ENCODE measurements around the gene TSPAN2. TPM values are rescaled to one million over a fixed set of nuclear protein-coding genes. Genes with fewer than 3 reads are reported as not detected.
"Not testable (repeated sequence)": the region's sequence is repeated elsewhere in the genome, so short reads cannot be mapped to it uniquely, and the experiment has no call there.

Gene TSPAN2
- total RNA-seq, 1 donor from 2014 or later: 0.21 TPM

- Mint-ChIP-seq H3K4me3 (no peak overlapping the region), H3K4me1 (no peaks in the 10 kb centered on the region), H3K27me3 (peaks cover 10% of the 10 kb centered on the region), H3K36me3 (ENCODE audit: low read depth) (no peaks in the 10 kb centered on the region), H3K9me3 (no peaks in the 10 kb centered on the region), H3K27ac (no peak overlapping the region)
- no peak for DNase-seq
- intact Hi-C loops (cut with micrococcal nuclease): no loop called here
Measured at GRCh38 chr1:115023593-115023992, 65.7 kb downstream of the TSPAN2 start.

GRCh38 chr1:115021145-115021544 lies 68.2 kb downstream of the TSPAN2 start:
- Mint-ChIP-seq H3K4me1 (no peaks in the 10 kb centered on the region), H3K27me3 (peaks cover 13% of the 10 kb centered on the region), H3K36me3 (ENCODE audit: low read depth) (no peaks in the 10 kb centered on the region), H3K27ac (no peak overlapping the region), H3K9me3 (no peaks in the 10 kb centered on the region), H3K4me3 (no peak overlapping the region)
- intact Hi-C loops (cut with micrococcal nuclease): no loop called here
- DNase-seq: no peak

DNA sequence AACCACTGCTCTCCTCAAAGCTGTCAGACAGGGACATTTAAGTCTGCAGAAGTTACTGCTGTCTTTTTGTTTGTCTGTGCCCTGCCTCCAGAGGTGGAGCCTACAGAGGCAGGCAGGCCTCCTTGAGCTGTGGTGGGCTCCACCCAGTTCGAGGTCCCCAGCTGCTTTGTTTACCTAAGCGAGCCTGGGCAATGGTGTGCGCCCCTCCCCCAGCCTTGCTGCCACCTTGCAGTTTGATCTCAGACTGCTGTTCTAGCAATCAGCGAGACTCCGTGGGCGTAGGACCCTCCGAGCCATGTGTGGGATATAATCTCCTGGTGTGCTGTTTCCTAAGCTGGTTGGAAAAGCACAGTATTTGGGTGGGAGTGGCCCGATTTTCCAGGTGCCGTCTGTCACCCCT lies 69.8 kb downstream of the TSPAN2 start:
- H3K4me1 Mint-ChIP-seq; H3K4me3 Mint-ChIP-seq; intact Hi-C loops (cut with micrococcal nuclease); H3K27ac Mint-ChIP-seq; H3K9me3 Mint-ChIP-seq; H3K36me3 Mint-ChIP-seq (ENCODE audit: low read depth); DNase-seq: not testable (repeated sequence)
- peaks cover 13% of the 10 kb centered on the region for H3K27me3 Mint-ChIP-seq

- no peaks in the 10 kb centered on the region for H3K36me3 Mint-ChIP-seq (ENCODE audit: low read depth)
- H3K4me3 Mint-ChIP-seq: no peak overlapping the region
- H3K4me1 Mint-ChIP-seq: no peaks in the 10 kb centered on the region
- H3K27ac Mint-ChIP-seq: no peak overlapping the region
- DNase-seq: no peak
- no peaks in the 10 kb centered on the region for H3K9me3 Mint-ChIP-seq
- H3K27me3 Mint-ChIP-seq: peaks cover 4% of the 10 kb centered on the region
- intact Hi-C loops (cut with micrococcal nuclease): no loop called here
Measured at GRCh38 chr1:115013792-115014191, 75.5 kb downstream of the TSPAN2 start.

GRCh38 chr1:115012434-115012833 lies 76.9 kb downstream of the TSPAN2 start:
- Mint-ChIP-seq H3K9me3 (no peaks in the 10 kb centered on the region), H3K36me3 (ENCODE audit: low read depth) (no peaks in the 10 kb centered on the region), H3K27me3 (no peaks in the 10 kb centered on the region), H3K4me1 (no peaks in the 10 kb centered on the region), H3K4me3 (no peak overlapping the region), H3K27ac (no peak overlapping the region)
- intact Hi-C loops (cut with micrococcal nuclease): no loop called here
- DNase-seq: no peak

DNA sequence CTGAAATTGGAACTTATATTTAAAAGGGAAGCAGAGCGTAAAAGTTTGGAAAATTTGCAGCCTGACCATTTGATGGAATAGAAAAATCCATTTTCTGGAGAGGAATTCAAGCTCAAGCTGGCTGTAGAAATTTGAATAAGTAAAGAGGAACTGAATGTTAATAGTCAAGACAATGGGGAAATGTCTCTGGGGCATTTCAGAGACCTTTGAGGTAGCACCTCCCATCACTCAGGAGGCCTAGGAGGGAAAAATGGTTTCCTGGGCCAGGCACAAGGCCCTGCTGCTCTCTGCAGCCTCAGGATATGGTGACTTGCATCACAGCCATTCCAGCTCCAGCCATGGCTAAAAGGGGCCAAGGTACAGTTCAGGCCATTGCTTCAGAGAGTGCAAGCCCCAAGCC lies 77.3 kb downstream of the TSPAN2 start:
- no peak overlapping the region for H3K27ac Mint-ChIP-seq
- H3K4me1 Mint-ChIP-seq: no peaks in the 10 kb centered on the region
- H3K36me3 Mint-ChIP-seq (ENCODE audit: low read depth): no peaks in the 10 kb centered on the region
- H3K9me3 Mint-ChIP-seq: no peaks in the 10 kb centered on the region
- no peak overlapping the region for H3K4me3 Mint-ChIP-seq
- intact Hi-C loops (cut with micrococcal nuclease): no loop called here
- no peaks in the 10 kb centered on the region for H3K27me3 Mint-ChIP-seq
- no peak for DNase-seq

DNA sequence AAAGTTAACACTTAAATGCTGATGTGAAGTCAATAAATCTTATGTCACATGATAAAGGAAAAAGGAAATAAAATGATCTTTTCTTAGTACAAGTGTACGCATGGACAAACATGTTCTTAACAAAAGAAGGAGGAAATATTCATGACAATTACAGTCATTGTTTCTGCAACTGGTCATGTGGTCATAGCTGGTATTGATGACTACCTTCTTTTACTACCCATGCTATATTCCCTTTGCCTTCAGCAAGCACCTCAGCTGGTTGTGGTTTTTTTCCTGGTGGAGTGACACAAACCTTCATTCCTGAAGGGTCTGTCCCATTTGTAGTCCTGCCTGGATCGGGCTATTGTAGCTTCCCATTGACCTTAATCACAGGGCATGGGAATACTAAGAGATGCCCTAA lies 83.1 kb downstream of the TSPAN2 start:
- Mint-ChIP-seq H3K4me1 (no peaks in the 10 kb centered on the region), H3K27ac (no peak overlapping the region), H3K4me3 (no peak overlapping the region), H3K9me3 (no peaks in the 10 kb centered on the region), H3K27me3 (peaks cover 9% of the 10 kb centered on the region), H3K36me3 (ENCODE audit: low read depth) (no peaks in the 10 kb centered on the region)
- intact Hi-C loops (cut with micrococcal nuclease): no loop called here
- DNase-seq: no peak

Other genes with a start within 250 kb of the TSPAN2 start
- not detected in 2 replicates for gene SYCP1, start 234.6 kb downstream of the TSPAN2 start, total RNA-seq
- gene TSHB, start 59.7 kb downstream of the TSPAN2 start, total RNA-seq: not detected in 2 replicates
- not detected in 2 replicates for gene NGF, start 248.7 kb upstream of the TSPAN2 start, total RNA-seq

All from activated CD4-positive, alpha-beta T cell treated with anti-CD3 and anti-CD28 coated beads, Interleukin-2, amount 10 ng/mL, durations not matched to agents 24 days and 14 days (primary cell).